ENCODE results near the gene IGF1R.

Gene IGF1R

DNA sequence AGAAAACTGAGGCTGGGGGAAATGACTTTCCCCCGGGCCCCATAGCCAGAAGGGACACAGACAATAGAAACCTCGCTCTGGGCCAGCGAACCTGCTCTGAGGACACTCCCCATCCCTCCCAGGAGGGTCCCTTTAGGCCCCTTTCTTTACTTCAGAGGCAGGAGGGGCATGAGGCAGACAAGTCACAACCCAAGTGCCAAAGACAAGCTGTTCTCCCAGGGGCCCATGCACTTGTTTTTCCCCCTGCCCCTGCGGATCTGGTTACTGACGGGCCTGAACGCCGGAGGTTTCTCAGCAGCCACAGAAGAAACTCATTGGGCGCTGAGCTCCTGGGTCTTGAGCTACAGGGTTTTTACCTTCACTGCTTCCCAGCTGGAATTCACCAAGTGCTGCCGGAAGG lies 349.4 kb downstream of the IGF1R start:
- no peaks in the 10 kb centered on the region for H3K79me2 ChIP-seq (ENCODE audit: insufficient read depth, low read length)
- H3K4me3 ChIP-seq (ENCODE audit: insufficient read depth, low read length, poor library complexity, severe bottlenecking): no peak overlapping the region
- H3K36me3 ChIP-seq (ENCODE audit: low read length): no peaks in the 10 kb centered on the region
- H2AFZ ChIP-seq (ENCODE audit: low read depth, low read length, severe bottlenecking): no peak overlapping the region
- no peaks in the 10 kb centered on the region for H3K27me3 ChIP-seq (ENCODE audit: low read length)
- no peak for TF ChIP-seq EZH2phosphoT487 (conservative IDR thresholded peaks at IDR 0.05; ENCODE audit: low read length)
- TF ChIP-seq, protein P1, sequence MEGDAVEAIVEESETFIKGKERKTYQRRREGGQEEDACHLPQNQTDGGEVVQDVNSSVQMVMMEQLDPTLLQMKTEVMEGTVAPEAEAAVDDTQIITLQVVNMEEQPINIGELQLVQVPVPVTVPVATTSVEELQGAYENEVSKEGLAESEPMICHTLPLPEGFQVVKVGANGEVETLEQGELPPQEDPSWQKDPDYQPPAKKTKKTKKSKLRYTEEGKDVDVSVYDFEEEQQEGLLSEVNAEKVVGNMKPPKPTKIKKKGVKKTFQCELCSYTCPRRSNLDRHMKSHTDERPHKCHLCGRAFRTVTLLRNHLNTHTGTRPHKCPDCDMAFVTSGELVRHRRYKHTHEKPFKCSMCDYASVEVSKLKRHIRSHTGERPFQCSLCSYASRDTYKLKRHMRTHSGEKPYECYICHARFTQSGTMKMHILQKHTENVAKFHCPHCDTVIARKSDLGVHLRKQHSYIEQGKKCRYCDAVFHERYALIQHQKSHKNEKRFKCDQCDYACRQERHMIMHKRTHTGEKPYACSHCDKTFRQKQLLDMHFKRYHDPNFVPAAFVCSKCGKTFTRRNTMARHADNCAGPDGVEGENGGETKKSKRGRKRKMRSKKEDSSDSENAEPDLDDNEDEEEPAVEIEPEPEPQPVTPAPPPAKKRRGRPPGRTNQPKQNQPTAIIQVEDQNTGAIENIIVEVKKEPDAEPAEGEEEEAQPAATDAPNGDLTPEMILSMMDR (IDR thresholded peaks at IDR 0.05; ENCODE audit: insufficient read depth, low read length, poor library complexity, severe bottlenecking): no peak
- no peaks in the 10 kb centered on the region for H3F3A ChIP-seq (ENCODE audit: insufficient read depth)
- no peaks in the 10 kb centered on the region for H3K9me3 ChIP-seq (ENCODE audit: insufficient read depth, low read length)
- H3K27ac ChIP-seq (ENCODE audit: low read depth, low read length): no peak overlapping the region
- H3K9me2 ChIP-seq (replicated peaks; ENCODE audit: insufficient read depth, low read length): no peaks in the 10 kb centered on the region
- no peak overlapping the region for H3K9ac ChIP-seq (ENCODE audit: low read length)
- H4K20me1 ChIP-seq (ENCODE audit: low read depth, low read length): no peaks in the 10 kb centered on the region
- no peak overlapping the region for H3K4me2 ChIP-seq (ENCODE audit: low read depth, low read length, poor library complexity, severe bottlenecking)

DNA sequence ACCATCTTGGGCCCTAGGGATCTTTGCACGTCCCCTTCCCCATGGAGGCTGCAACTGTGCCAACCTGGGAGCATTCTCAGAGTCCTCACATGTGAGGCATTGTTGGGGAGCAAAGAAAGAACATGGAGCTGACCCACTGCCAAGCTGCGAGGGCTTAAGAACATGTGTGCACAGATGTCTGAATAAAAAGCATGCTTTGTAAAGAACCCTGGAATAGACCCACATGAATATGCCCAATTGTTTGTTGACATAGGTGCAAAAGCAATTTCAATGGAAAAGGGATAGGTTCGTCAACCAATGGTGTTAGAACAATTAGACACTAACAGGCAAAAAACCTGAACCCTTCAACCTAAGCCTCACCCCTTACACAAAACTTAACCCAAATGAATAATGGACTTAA lies 349.9 kb downstream of the IGF1R start:
- Histone ChIP-seq H3F3A (ENCODE audit: insufficient read depth) (no peaks in the 10 kb centered on the region), H3K79me2 (ENCODE audit: insufficient read depth, low read length) (no peaks in the 10 kb centered on the region), H3K27me3 (ENCODE audit: low read length) (no peaks in the 10 kb centered on the region), H3K4me2 (ENCODE audit: low read depth, low read length, poor library complexity, severe bottlenecking) (no peak overlapping the region), H3K9me2 (replicated peaks; ENCODE audit: insufficient read depth, low read length) (no peaks in the 10 kb centered on the region), H3K9ac (ENCODE audit: low read length) (no peak overlapping the region), H4K20me1 (ENCODE audit: low read depth, low read length) (no peaks in the 10 kb centered on the region), H2AFZ (ENCODE audit: low read depth, low read length, severe bottlenecking) (no peak overlapping the region), H3K4me3 (ENCODE audit: insufficient read depth, low read length, poor library complexity, severe bottlenecking) (no peak overlapping the region), H3K9me3 (ENCODE audit: insufficient read depth, low read length) (no peaks in the 10 kb centered on the region), H3K36me3 (ENCODE audit: low read length) (no peaks in the 10 kb centered on the region), H3K27ac (ENCODE audit: low read depth, low read length) (no peak overlapping the region)
- TF ChIP-seq, protein P1 (IDR thresholded peaks at IDR 0.05; ENCODE audit: insufficient read depth, low read length, poor library complexity, severe bottlenecking): no peak
- TF ChIP-seq EZH2phosphoT487 (conservative IDR thresholded peaks at IDR 0.05; ENCODE audit: low read length): no peak

DNA sequence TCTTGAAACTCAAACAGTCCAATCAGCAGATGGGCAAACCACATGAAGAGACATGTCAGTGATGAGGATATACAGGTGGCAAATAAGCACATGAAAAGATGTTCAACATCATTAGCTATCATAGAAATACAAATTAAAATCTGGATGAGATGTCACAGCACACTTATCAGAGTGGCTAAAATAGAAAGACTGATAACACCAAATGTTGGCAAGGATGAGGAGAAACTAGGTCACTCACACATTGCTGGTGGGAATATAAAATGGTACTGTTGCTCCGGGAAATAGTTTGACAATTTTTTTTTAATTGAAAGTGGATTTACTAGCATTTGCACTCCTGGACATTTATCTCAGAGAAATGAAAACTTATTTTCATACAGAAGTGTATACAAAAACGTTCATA lies 350.9 kb downstream of the IGF1R start:
- no peak overlapping the region for H3K4me3 ChIP-seq (ENCODE audit: insufficient read depth, low read length, poor library complexity, severe bottlenecking)
- no peak overlapping the region for H3K4me2 ChIP-seq (ENCODE audit: low read depth, low read length, poor library complexity, severe bottlenecking)
- no peaks in the 10 kb centered on the region for H3F3A ChIP-seq (ENCODE audit: insufficient read depth)
- no peaks in the 10 kb centered on the region for H4K20me1 ChIP-seq (ENCODE audit: low read depth, low read length)
- H3K27ac ChIP-seq (ENCODE audit: low read depth, low read length): no peak overlapping the region
- no peaks in the 10 kb centered on the region for H3K9me3 ChIP-seq (ENCODE audit: insufficient read depth, low read length)
- no peak overlapping the region for H3K9ac ChIP-seq (ENCODE audit: low read length)
- H3K9me2 ChIP-seq (replicated peaks; ENCODE audit: insufficient read depth, low read length): no peaks in the 10 kb centered on the region
- no peaks in the 10 kb centered on the region for H3K36me3 ChIP-seq (ENCODE audit: low read length)
- H2AFZ ChIP-seq (ENCODE audit: low read depth, low read length, severe bottlenecking): no peak overlapping the region
- no peaks in the 10 kb centered on the region for H3K79me2 ChIP-seq (ENCODE audit: insufficient read depth, low read length)
- TF ChIP-seq, protein P1 (IDR thresholded peaks at IDR 0.05; ENCODE audit: insufficient read depth, low read length, poor library complexity, severe bottlenecking): no peak
- TF ChIP-seq EZH2phosphoT487 (conservative IDR thresholded peaks at IDR 0.05; ENCODE audit: low read length): no peak
- no peaks in the 10 kb centered on the region for H3K27me3 ChIP-seq (ENCODE audit: low read length)
